GM18873 (cell line): ENCODE measurements around the gene MAGI1.

Experiments used
- ATAC-seq: cut with Tn5 transposase; IDR thresholded peaks from one replicate; pipeline ENCODE4 v1.9.1; 2021; ENCODE audit warnings: mild to moderate bottlenecking, moderate library complexity, moderate number of reproducible peaks; ENCODE audit not compliant: unreplicated experiment, low FRiP score

Gene MAGI1

GRCh38 chr3:65950340-65951326 lies 88.1 kb downstream of the MAGI1 start:
- ATAC-seq, result no peak

- no peak for ATAC-seq
These were observed 89.7 kb downstream of the MAGI1 start for GRCh38 chr3:65948841-65949573.

- ATAC-seq, result no peak
These were observed 92.3 kb downstream of the MAGI1 start for GRCh38 chr3:65946438-65946837.

GRCh38 chr3:65945953-65946352 lies 92.8 kb downstream of the MAGI1 start:
- ATAC-seq, result no peak

GRCh38 chr3:65945480-65945879 lies 93.2 kb downstream of the MAGI1 start:
- no peak for ATAC-seq

DNA sequence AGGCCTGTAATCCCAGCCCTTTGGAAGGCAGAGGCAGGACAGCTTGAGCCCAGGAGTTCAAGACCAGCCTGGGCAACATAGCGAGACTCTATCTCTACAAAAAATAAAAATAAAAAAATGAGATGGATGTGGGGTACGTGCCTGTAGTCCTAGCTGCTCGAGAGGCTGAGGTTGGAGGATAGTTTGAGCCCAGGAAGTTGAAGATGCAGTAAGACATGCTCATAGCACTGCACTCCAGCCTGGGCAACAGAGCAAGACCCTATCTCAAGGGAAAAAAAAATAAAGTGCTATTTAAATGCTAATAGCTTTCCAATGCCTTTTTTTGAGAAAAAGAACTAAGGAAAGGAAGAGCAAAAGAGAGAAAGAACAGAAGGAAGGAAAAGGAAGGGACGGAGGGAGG lies 94.5 kb downstream of the MAGI1 start:
- no peak for ATAC-seq

DNA sequence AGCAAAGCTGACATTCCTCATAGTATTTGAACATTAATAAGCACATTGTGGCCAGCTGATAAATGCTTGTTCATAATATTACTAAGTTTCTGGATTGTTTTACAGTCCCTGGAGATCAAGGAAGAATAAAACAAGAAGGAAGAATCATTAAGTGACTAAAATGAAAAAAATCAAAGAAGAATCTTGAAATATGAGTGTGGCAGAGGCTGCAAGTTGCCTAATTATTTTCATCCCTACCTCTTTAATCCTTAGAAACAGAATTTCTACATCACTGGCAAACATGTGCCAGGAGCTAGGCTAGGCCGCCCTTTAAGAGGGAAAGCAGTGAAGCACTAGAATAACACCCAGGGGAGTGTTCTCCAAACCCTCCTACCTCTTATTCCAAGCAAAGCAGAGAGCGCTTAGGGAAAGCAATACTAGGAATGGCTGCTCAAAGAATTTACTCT lies 98.9 kb downstream of the MAGI1 start:
- no peak for ATAC-seq

GRCh38 chr3:65939184-65939583 lies 99.5 kb downstream of the MAGI1 start:
- ATAC-seq, result no peak

- no peak for ATAC-seq
These were observed 100.0 kb downstream of the MAGI1 start for GRCh38 chr3:65938676-65939075.

- ATAC-seq, result no peak
These were observed 100.6 kb downstream of the MAGI1 start for GRCh38 chr3:65938147-65938546.

DNA sequence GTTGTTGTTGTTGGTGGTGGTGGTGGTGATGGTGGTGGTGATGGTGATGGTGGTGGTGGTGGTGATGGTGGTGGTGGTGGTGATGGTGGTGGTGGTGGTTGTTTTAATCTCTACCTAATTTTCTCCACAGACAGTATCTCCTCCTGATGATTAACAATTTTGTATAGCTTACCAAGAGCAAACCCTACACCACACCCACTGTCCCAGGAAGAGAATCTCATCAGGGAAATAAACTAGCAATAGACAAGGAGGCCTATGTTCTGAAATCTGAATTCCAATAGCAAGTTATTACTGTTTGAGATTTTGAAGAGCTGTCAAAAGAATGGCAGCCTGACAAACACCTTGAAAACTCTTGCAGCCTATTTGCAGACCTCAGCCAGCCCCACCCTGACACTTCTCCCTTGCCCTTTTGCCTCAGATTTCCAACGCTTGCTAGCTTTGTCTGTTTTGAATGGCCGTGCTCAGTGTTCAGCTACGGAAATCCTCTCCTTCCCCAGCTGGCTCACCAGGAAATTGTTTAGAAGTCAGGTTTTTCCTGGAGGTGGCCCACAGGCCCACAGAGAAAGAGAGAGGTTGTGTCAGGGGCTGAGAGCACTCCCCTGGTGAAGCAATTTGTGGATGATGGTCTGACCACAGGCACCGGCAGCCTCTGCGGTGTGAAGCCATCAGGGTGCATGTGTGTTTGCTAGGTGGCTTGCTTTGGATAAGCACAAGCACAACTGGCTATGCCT lies 101.6 kb downstream of the MAGI1 start:
- no peak for ATAC-seq

GRCh38 chr3:65935724-65936123 lies 103.0 kb downstream of the MAGI1 start:
- no peak for ATAC-seq

DNA sequence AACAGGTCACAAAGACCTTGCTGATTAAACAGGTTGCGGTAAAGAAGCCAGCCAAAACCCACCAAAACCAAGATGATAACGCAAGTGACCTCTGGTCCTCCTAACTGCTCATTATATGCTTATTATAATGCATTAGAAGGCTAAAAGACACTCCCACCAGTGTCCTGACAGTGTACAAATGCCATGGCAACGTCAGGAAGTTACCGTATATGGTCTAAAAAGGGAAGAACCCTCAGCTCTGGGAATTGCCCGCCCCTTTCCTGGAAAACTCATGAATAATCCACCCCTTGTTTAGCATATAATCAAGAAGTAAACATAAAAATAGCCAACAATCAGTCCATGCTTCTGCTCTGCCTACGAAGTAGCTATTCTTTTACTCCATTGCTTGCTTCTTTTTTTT lies 108.1 kb downstream of the MAGI1 start:
- ATAC-seq, result no peak

DNA sequence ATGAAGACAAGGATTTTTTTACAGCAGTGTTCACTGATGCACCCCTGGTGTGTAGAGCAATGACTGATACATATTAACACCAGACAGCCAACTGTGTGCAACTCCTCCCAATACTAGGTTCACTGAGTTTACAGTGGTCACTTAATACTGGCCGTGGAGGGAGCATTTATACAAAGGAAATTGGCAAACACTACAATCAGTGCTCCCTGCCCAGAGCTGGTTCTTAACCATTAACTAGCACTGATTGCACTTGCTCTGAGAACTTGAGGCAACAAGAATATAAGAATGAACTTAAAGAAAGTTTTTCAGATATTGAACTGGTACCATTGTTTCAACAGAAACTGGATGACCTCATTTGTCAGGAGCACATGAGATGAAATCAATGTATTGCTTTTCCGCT lies 110.6 kb downstream of the MAGI1 start:
- no peak for ATAC-seq

DNA sequence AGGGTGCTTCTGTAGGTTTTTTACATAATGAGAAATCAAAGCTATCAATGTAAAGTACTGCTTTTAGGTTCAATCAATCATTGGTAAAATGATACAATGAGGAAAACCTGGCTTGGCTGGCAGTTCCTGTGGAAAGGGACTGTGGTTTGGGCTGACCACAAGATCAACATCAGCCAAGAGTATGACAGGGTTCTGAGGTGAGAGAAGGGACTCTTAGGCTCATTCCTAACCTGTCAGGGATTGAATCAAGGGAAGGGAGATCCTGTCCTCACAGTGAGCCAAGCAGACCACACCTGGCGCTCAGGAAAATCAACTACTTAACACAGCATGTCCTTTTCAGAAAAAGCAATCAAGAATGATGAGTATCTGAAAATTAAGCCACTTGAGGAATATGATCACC lies 111.1 kb downstream of the MAGI1 start:
- ATAC-seq, result no peak

DNA sequence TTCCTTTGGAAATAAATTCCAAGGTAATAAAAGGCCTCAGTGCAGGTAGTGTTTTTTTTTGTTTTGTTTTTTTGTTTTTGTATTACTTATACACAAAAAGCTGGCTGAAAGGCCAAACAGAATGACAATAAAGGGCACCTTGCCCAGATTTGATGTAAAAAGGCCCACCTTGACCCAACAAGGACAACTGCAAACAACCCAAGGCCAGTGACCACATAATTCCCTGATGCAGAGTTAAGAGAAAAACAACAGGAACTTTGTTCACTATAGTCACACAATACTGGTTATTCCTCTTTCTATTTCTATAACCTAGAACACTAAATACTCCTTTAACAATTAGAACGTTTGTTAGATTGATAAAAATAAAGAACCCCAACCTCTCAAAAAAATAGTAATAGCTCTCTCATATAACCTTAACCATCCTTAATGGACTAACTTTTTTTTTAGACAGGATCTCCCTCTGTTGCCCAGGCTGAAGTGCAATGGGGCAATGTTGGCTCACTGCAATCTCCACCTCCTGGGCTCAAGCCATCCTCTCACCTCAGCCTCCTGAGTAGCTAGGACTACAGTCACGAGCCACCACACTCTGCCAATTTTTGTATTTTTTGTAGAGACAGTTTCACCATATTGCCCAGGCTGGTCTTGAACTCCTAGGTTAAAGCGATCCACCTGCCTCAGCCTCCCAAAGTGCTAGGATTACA lies 113.3 kb downstream of the MAGI1 start:
- ATAC-seq, result no peak

DNA sequence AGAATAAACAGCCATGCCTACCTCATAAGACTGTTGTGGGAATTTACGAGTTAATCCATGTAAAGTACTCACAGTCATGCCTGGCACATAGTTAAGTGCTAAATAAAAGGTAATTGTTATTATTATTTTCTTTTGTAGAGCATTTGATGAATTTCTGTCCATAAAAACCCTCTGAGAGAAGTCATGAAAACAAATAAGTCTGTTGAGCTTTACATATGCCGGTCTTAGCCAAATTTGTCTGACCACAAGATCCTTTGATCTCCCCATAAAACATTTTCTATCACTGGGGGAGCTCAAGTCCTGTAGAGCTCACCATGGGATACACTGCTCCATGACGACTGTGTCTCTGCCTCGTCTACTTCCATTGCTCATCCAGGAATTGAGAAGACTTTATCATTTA lies 114.0 kb downstream of the MAGI1 start:
- ATAC-seq, result no peak

GRCh38 chr3:65922441-65922840 lies 116.3 kb downstream of the MAGI1 start:
- ATAC-seq, result no peak

GRCh38 chr3:65919826-65920225 lies 118.9 kb downstream of the MAGI1 start:
- ATAC-seq, result no peak

DNA sequence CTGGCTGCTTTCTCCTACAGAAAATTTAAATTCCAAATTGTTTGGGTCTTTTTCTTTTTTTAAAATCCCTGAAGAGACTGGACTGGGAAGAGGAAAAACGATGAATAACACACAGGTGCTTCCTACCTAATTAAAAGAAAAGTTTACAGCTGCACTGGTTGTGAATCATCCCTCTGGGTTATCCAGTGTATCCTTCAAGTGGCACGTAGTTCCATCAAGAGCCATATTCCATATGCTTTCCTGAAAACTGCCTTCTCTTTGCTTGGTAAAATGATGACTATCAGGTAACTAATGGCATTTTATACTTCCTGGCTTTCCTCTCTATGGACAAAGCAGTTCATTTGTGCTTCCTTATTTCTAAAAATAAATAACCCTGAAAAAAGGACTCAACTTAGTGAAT lies 123.2 kb downstream of the MAGI1 start:
- ATAC-seq, result no peak
